Measurements from ENCODE around the gene INPP5D. TPM values are rescaled to one million over a fixed set of nuclear protein-coding genes. Genes with fewer than 3 reads are reported as not detected.
"Not testable (repeated sequence)": the region's sequence is repeated elsewhere in the genome, so short reads cannot be mapped to it uniquely, and the experiment has no call there.

Gene INPP5D
- polyA plus RNA-seq, 10 donors = 4.7 to 9.5 (median 7.2) TPM

- DNase-seq = no peak
Measured at GRCh38 chr2:233053928-233054784, 6.0 kb upstream of the INPP5D start.

GRCh38 chr2:233055362-233055761 lies 4.8 kb upstream of the INPP5D start:
- DNase-seq = no peak

- DNase-seq = no peak
Measured at GRCh38 chr2:233056961-233057605, 3.1 kb upstream of the INPP5D start.

GRCh38 chr2:233058717-233059546 lies 1.2 kb upstream of the INPP5D start:
- DNase-seq = no peak

- no peak for DNase-seq
Measured at GRCh38 chr2:233059547-233059796, 670 bp upstream of the INPP5D start.

- DNase-seq = no peak
Measured at GRCh38 chr2:233060501-233060979, 398 bp downstream of the INPP5D start.

- no peak for DNase-seq
Measured at GRCh38 chr2:233060980-233061590, 943 bp downstream of the INPP5D start.

- DNase-seq = peak; percentile 41 to 66 (median 48)
Measured at GRCh38 chr2:233061591-233062450, 1.7 kb downstream of the INPP5D start.

GRCh38 chr2:233062451-233062850 lies 2.3 kb downstream of the INPP5D start:
- DNase-seq = no peak

GRCh38 chr2:233062946-233063268 lies 2.8 kb downstream of the INPP5D start:
- no peak for DNase-seq

- no peak for DNase-seq
Measured at GRCh38 chr2:233063269-233063975, 3.3 kb downstream of the INPP5D start.

GRCh38 chr2:233063976-233064411 lies 3.9 kb downstream of the INPP5D start:
- DNase-seq = no peak

- DNase-seq = no peak
Measured at GRCh38 chr2:233064530-233065199, 4.5 kb downstream of the INPP5D start.

GRCh38 chr2:233065200-233065589 lies 5.1 kb downstream of the INPP5D start:
- not testable (repeated sequence) for DNase-seq

- DNase-seq = no peak
Measured at GRCh38 chr2:233065954-233066470, 5.9 kb downstream of the INPP5D start.

GRCh38 chr2:233068762-233069418 lies 8.7 kb downstream of the INPP5D start:
- no peak for DNase-seq

- no peak for DNase-seq
Measured at GRCh38 chr2:233072838-233073237, 12.7 kb downstream of the INPP5D start.

GRCh38 chr2:233074106-233074505 lies 14.0 kb downstream of the INPP5D start:
- no peak for DNase-seq
